ENCODE measurements around the gene LRCH1. TPM values are rescaled to one million over a fixed set of nuclear protein-coding genes. Genes with fewer than 3 reads are reported as not detected.

LRCH1 gene
- total and polyA plus RNA-seq, 3 donors from 2014 or later, result 8.9 to 17.7 (median 16.8) TPM

DNA sequence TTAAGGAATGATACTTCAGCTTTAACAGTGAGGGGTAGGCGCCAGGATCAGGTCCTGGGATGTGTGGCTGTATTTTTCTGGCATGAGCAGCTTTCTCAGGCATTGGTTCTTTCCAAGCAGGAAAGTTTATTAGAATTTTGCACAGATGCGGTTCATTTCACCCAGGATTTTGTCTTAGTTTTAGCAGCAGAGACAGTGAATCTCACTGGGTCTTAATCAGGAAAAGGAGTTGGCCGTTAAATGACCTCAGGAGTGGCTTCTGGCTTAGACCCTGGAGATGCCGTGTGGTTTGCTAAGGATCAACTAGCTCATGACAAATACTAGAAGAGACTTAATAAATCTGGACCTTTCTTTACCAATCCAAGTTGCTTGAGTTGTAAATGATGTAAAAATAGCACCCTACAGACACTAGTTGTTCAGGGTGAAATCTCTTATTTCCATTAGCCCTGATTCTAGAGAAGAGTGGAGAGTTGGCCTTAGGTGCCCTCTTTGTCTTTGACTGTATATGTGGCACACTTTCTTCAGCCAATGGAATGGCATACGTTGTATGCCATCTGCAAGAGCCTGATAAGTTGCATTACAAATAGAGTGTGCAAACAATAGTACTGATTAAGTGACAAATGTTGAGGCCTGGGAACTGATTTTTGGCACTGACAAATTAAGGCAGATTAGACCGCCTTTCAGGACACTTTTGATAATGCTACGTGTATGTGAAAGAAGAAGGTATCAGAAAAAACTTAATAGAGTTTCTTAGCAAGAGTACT lies 34.0 kb downstream of the LRCH1 start:
- no peak overlapping the region for H3K27ac ChIP-seq
- intact Hi-C loops (cut with DNase I; ENCODE audit: low total_unique reads), result no loop called here
- H3K9me3 ChIP-seq, result no peaks in the 10 kb centered on the region
- no peaks in the 10 kb centered on the region for H3K27me3 ChIP-seq
- H3K4me1 ChIP-seq, result peaks cover 7% of the 10 kb centered on the region
- H3K36me3 ChIP-seq (ENCODE audit: low read depth, missing control alignments), result no peaks in the 10 kb centered on the region
- WGBS, 2 donors, result 51 to 66% methylated on average over 7 of the region's 7 CpGs
- no peak for DNase-seq
- TF ChIP-seq POLR2A (IDR thresholded peaks at IDR 0.05), result no peak
- TF ChIP-seq, protein P1, sequence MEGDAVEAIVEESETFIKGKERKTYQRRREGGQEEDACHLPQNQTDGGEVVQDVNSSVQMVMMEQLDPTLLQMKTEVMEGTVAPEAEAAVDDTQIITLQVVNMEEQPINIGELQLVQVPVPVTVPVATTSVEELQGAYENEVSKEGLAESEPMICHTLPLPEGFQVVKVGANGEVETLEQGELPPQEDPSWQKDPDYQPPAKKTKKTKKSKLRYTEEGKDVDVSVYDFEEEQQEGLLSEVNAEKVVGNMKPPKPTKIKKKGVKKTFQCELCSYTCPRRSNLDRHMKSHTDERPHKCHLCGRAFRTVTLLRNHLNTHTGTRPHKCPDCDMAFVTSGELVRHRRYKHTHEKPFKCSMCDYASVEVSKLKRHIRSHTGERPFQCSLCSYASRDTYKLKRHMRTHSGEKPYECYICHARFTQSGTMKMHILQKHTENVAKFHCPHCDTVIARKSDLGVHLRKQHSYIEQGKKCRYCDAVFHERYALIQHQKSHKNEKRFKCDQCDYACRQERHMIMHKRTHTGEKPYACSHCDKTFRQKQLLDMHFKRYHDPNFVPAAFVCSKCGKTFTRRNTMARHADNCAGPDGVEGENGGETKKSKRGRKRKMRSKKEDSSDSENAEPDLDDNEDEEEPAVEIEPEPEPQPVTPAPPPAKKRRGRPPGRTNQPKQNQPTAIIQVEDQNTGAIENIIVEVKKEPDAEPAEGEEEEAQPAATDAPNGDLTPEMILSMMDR (IDR thresholded peaks at IDR 0.05), result no peak
- no peak overlapping the region for H3K4me3 ChIP-seq

DNA sequence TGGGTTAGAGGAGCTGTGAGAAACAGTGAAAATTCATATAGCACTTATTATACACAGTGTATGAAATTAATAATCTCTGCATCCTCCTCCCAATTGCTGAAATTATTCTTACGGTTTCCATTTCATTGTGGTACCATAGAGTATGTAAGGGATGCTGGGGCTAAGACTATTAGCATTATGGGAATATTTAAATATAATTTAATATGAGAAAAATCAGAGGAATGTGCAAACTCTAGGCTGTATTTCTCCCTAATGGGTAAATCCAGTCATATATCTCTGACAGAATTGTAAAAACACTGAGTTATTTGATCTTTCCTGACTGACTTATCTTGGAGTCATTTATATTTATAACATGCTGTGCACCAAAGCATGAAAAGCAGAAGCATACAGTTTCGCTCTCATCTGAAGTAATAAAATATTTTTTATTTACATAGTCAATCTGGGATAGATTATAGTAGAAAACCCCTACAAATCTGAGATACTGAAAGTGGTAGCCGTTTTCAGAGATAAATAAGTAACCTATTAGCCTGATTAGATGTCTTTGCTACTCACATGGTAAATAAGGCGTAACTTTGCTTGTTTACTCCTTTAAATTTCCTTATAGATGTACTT lies 34.9 kb downstream of the LRCH1 start:
- Histone ChIP-seq H3K36me3 (ENCODE audit: low read depth, missing control alignments) (no peaks in the 10 kb centered on the region), H3K4me1 (peaks cover 7% of the 10 kb centered on the region), H3K27me3 (no peaks in the 10 kb centered on the region), H3K4me3 (no peak overlapping the region), H3K27ac (no peak overlapping the region), H3K9me3 (no peaks in the 10 kb centered on the region)
- WGBS, 2 donors, result 77 to 88% methylated on average over 4 of the region's 4 CpGs
- intact Hi-C loops (cut with DNase I; ENCODE audit: low total_unique reads), result no loop called here
- TF ChIP-seq POLR2A (IDR thresholded peaks at IDR 0.05), result no peak
- no peak for DNase-seq

DNA sequence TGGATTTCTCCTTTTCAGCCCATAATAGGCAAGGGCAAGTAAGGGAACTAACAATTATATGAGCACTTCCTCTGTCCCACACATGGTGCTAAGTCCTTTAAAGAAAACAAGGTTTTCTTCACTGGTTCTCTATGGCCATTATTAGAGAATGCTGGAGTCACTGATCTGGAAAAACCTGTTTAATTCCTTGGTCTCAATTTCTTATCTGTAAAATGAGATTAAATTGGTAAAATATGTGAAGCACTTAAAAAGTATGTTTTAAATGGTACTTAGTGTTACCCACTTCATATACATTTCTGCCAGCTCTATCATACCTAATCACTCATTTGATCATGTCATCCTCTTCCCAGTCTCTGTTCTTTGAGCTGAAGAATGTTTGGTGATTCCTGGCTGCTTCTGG lies 39.4 kb downstream of the LRCH1 start:
- DNase-seq, result no peak
- Histone ChIP-seq H3K9me3 (no peaks in the 10 kb centered on the region), H3K4me1 (peaks cover 14% of the 10 kb centered on the region), H3K27ac (no peak overlapping the region), H3K36me3 (ENCODE audit: low read depth, missing control alignments) (no peaks in the 10 kb centered on the region), H3K27me3 (no peaks in the 10 kb centered on the region), H3K4me3 (no peak overlapping the region)
- intact Hi-C loops (cut with DNase I; ENCODE audit: low total_unique reads), result no loop called here
- TF ChIP-seq POLR2A (IDR thresholded peaks at IDR 0.05), result no peak
- TF ChIP-seq, protein P1 (IDR thresholded peaks at IDR 0.05), result no peak

DNA sequence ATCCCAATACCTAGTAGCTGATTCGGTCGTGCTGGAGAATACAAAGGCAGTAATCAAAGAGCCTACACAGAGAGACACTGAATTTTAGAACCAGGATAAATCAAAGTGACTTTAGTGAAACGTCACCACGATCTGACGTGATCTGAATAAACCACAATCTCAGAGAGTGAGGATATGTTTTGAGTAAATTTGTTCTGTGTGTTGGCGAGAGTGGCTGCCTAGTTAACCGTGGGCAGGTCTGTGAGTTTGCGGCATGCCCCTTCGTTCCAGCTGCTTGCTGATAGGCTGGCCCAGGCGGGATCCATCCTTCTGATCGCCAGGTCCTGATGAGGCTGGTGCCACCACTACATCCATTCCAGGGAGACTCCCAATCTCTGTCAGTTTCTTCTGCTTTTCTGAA lies 40.4 kb downstream of the LRCH1 start:
- no peaks in the 10 kb centered on the region for H3K36me3 ChIP-seq (ENCODE audit: low read depth, missing control alignments)
- no peaks in the 10 kb centered on the region for H3K9me3 ChIP-seq
- H3K4me3 ChIP-seq, result no peak overlapping the region
- intact Hi-C loops (cut with DNase I; ENCODE audit: low total_unique reads), result no loop called here
- no peak for DNase-seq
- H3K27me3 ChIP-seq, result no peaks in the 10 kb centered on the region
- H3K27ac ChIP-seq, result no peak overlapping the region
- 91 to 92% methylated on average over 11 of the region's 11 CpGs for WGBS, 2 donors
- TF ChIP-seq, protein P1 (IDR thresholded peaks at IDR 0.05), result no peak
- no peak for TF ChIP-seq POLR2A (IDR thresholded peaks at IDR 0.05)
- H3K4me1 ChIP-seq, result peaks cover 14% of the 10 kb centered on the region

DNA sequence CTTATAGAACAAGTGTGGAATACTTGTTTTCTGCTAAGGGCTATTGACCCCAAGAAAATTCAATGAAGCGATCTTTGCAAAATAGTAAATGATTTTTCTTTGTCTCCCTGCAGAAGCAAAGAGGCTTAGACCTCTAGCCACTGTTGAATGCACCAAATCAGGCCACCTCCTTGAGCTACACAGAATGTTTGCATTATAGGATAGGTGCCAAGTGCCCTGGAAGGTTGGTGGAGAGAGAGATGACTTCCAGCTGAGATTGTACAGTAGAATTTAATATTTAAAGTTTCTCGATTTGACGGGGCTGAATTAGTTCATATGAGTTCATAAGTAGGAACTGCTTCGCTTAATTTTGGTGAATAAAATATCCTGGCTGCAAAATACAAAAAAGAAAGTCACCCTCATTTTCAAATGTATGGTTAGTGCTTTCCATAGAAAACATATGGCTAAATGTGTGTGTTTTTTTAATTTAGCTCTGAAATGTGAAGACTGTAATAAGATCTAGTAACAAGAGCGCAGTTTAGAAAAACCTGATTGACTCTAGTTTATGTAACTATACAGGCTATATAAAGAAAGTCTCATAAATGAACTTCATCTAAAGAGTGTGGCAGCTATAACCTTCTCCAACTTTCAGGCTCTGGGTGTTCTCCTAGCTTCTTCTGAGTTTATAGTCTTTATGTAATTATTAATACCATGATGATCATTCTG lies 41.6 kb downstream of the LRCH1 start:
- intact Hi-C loops (cut with DNase I; ENCODE audit: low total_unique reads), result no loop called here
- Histone ChIP-seq H3K36me3 (ENCODE audit: low read depth, missing control alignments) (no peaks in the 10 kb centered on the region), H3K9me3 (no peaks in the 10 kb centered on the region), H3K4me1 (peaks cover 14% of the 10 kb centered on the region), H3K27me3 (no peaks in the 10 kb centered on the region), H3K27ac (no peak overlapping the region), H3K4me3 (no peak overlapping the region)
- DNase-seq, result no peak
- TF ChIP-seq POLR2A (IDR thresholded peaks at IDR 0.05), result no peak
- TF ChIP-seq, protein P1 (IDR thresholded peaks at IDR 0.05), result no peak
- 93 to 94% methylated on average over 5 of the region's 5 CpGs for WGBS, 2 donors
